Psoas muscle (tissue), 8 donors: ENCODE measurements around the gene NUDC. TPM values are rescaled to one million over a fixed set of nuclear protein-coding genes. Genes with fewer than 3 reads are reported as not detected.

Source experiments
- ATAC-seq, 4 donors: fragments of 200-7000 bp; cut with Tn5 transposase; one replicate each; pipeline ENCODE4 v1.9.1; 2020; ENCODE audit warnings: moderate library complexity in 3 of 4, mild to moderate bottlenecking in 2 of 4
- DNase-seq, 2 donors: peaks; one replicate each; pipeline ENCODE4 v3.0.0-alpha.2; 2020
- H3K27ac ChIP-seq: fragments of 200-600 bp; one replicate; pipeline ENCODE4 v1.8.0; 2022
- H3K27me3 ChIP-seq, 3 donors: fragments of 200-600 bp in 1 of 3; one replicate each; pipeline versions ENCODE4 v1.6.1 to v1.8.0; 2013 to 2022; ENCODE audit warnings: low read length in 2 of 3, mild to moderate bottlenecking in 2 of 3, moderate library complexity in 1 of 3; ENCODE audit not compliant: insufficient read depth in 3 of 3
- H3K36me3 ChIP-seq, 2 donors: fragments of 200-600 bp in 1 of 2; one replicate each; pipeline versions ENCODE4 v1.6.1 to v1.8.0; 2013 to 2022; ENCODE audit warnings: low read depth in 1 of 2, mild to moderate bottlenecking in 1 of 2, moderate library complexity in 1 of 2; ENCODE audit not compliant: insufficient read depth in 1 of 2
- H3K4me1 ChIP-seq: fragments of 200-600 bp; one replicate; pipeline ENCODE4 v1.8.0; 2022
- H3K4me3 ChIP-seq: fragments of 200-600 bp; one replicate; pipeline ENCODE4 v1.8.0; 2022; ENCODE audit warnings: mild to moderate bottlenecking
- H3K9me3 ChIP-seq: fragments of 200-600 bp; one replicate; pipeline ENCODE4 v1.8.0; 2022
- WGBS, 3 donors: extraction: QIAGEN DNeasy Blood & Tissue Kit; methylation state at CpG; one replicate each; pipeline versions ENCODE4 v1.1.6 to v1.1.7; 2013; 5-methylcytosine and 5-hydroxymethylcytosine counted together
- intact Hi-C, 2 donors: fragments of 100-400 bp; cut with DNase I; formaldehyde crosslinking; loops; one replicate each; pipeline versions ENCODE4 v1.11.0 to v1.14.2; 2022
- polyA plus RNA-seq, 3 donors: library from polyadenylated mRNA; stranded (reverse); fragments of 200-250 nt; gene quantifications; one replicate each; pipeline ENCODE4 v1.2.3, GENCODE V29; 2013
- total RNA-seq, 4 donors: library from RNA; stranded (reverse); fragmentation: NEBNext Ultra II Directional in 2 of 4; extraction: Animal tissue kit (Norgen Biotek cat#: 25700) in 2 of 4; gene quantifications; one replicate each; pipeline versions ENCODE4 v1.2.1 to v1.2.4, GENCODE V29; 2021 to 2023
- TF ChIP-seq, protein P1 (sequence below): fragments of 200-600 bp; IDR thresholded peaks from one replicate; pipeline ENCODE4 v1.8.0; 2022; ENCODE audit warnings: antibody characterized with exemption
- donor health status: healthy with polysubstance abuse.
- donor health status: DM: no; HTN: no; CAD: no; lungs with moderate emphysema.
- donor health status: Bipolar disorder and iron deficiency.
- donor health status: healthy.
- donor health status: DM: yes; HTN: yes; CAD: no.
- donor health status: DM: no; HTN: no; CAD: no.
- donor health status: DM: no; HTN: no; CAD: no.
- donor health status: DM: yes; HTN: yes; CAD: no.

The NUDC gene
- total and polyA plus RNA-seq, 7 donors: 55.7 to 105 (median 65.5) TPM

DNA sequence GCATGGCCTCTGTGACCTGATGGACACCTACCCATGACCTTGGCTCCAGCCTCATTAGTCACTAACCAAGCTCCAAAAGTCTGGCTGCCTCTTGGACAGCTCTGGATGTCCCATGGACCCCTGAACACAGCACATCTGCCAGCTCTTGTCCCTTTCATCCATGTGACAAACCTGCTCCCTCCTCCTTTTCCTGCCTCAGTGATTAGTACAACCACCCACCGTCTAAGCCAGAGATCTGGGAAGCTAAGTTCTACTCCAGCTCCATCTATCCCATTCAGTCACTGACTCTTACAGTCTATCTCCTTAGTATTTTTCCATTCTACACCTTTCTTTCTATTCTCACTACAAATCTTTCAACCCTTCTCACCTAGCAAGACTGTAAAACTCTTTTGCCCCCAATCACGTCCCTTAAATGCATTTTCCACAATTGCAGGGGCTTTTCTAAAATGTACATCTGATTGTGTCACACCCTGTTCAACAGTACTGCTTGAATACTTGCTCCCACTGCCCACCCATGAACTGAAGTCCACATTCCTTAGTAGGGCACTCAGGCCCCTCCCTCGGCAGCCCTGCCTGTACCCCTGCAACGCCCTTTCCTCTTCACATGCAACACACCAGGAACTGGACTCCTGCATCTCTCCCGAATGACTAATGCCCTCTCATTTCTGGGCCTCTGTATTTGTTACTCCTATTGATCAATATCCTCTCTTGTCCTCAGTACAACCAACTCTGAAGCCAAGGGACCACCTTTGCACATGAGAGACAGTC, 38.7 kb upstream of the NUDC start:
- no peak overlapping the region for H3K27ac ChIP-seq
- DNase-seq (no peak), ATAC-seq (no peak)
- intact Hi-C loops: no loop called here
- H3K27me3 ChIP-seq: no peaks in the 10 kb centered on the region
- TF ChIP-seq, protein P1, sequence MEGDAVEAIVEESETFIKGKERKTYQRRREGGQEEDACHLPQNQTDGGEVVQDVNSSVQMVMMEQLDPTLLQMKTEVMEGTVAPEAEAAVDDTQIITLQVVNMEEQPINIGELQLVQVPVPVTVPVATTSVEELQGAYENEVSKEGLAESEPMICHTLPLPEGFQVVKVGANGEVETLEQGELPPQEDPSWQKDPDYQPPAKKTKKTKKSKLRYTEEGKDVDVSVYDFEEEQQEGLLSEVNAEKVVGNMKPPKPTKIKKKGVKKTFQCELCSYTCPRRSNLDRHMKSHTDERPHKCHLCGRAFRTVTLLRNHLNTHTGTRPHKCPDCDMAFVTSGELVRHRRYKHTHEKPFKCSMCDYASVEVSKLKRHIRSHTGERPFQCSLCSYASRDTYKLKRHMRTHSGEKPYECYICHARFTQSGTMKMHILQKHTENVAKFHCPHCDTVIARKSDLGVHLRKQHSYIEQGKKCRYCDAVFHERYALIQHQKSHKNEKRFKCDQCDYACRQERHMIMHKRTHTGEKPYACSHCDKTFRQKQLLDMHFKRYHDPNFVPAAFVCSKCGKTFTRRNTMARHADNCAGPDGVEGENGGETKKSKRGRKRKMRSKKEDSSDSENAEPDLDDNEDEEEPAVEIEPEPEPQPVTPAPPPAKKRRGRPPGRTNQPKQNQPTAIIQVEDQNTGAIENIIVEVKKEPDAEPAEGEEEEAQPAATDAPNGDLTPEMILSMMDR: no peak
- no peaks in the 10 kb centered on the region for H3K9me3 ChIP-seq
- H3K4me3 ChIP-seq: no peak overlapping the region
- H3K4me1 ChIP-seq: no peaks in the 10 kb centered on the region
- H3K36me3 ChIP-seq: peaks cover 24 to 99% of the 10 kb centered on the region in 2 donors
- 88 to 90% (median 89%) methylated on average over 5 of the region's 5 CpGs for WGBS, 3 donors

DNA sequence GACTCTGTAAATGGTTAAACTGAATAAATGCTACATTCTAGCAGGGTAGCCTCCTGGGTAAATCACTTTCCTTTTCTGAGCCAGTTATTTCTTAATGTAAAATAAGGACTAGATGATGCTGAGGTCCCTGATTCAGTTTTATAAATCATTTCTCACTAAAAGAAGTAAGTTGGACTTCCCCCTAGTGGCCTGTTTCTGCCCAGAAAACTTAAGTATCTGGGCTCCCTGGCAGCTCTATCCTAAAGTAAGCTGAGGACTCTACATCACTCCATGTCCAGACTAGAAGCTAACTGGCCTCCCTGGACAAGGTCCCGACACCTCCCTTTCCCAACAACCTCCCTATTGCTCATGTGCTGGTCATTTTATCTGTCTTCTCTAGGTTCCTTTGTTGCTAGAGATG, 34.4 kb upstream of the NUDC start:
- intact Hi-C loops: no loop called here
- H3K4me1 ChIP-seq: peaks cover 14% of the 10 kb centered on the region
- DNase-seq (no peak), ATAC-seq (no peak)
- no peaks in the 10 kb centered on the region for H3K9me3 ChIP-seq
- no peaks in the 10 kb centered on the region for H3K27me3 ChIP-seq
- WGBS, 3 donors: 71 to 100% (median 95%) methylated on average over 1 of the region's 1 CpG
- no peak overlapping the region for H3K27ac ChIP-seq
- TF ChIP-seq, protein P1: peak; percentile 19
- peaks cover 20 to 80% of the 10 kb centered on the region in 2 donors for H3K36me3 ChIP-seq
- no peak overlapping the region for H3K4me3 ChIP-seq

DNA sequence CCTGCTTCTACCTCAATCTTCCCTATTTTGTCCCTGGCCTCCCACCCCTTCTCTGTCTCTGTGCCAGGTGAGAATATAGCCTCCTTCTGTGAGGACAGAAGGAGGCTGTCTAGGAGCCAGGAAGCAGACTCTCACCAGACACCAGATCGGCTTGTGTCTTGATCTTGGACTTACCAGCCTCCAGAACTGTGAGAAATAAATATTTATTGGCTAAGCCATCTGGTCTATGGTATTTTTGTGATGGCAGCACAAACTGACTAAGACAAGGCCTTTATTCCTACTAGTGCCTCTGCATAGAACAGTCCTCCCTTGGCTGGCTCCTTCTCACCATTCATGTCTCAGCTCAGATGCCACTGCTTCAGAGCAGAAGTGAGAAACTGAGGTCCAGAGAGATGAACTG, 33.3 kb upstream of the NUDC start:
- Histone ChIP-seq H3K4me1 (peaks cover 14% of the 10 kb centered on the region), H3K36me3 (peaks cover 17 to 80% of the 10 kb centered on the region in 2 donors), H3K27me3 (no peaks in the 10 kb centered on the region), H3K4me3 (no peak overlapping the region), H3K9me3 (no peaks in the 10 kb centered on the region), H3K27ac (no peak overlapping the region)
- 86 to 95% (median 90%) methylated on average over 1 of the region's 1 CpG for WGBS, 3 donors
- intact Hi-C loops: no loop called here
- TF ChIP-seq, protein P1: no peak
- no peak for DNase-seq
- no peak for ATAC-seq

DNA sequence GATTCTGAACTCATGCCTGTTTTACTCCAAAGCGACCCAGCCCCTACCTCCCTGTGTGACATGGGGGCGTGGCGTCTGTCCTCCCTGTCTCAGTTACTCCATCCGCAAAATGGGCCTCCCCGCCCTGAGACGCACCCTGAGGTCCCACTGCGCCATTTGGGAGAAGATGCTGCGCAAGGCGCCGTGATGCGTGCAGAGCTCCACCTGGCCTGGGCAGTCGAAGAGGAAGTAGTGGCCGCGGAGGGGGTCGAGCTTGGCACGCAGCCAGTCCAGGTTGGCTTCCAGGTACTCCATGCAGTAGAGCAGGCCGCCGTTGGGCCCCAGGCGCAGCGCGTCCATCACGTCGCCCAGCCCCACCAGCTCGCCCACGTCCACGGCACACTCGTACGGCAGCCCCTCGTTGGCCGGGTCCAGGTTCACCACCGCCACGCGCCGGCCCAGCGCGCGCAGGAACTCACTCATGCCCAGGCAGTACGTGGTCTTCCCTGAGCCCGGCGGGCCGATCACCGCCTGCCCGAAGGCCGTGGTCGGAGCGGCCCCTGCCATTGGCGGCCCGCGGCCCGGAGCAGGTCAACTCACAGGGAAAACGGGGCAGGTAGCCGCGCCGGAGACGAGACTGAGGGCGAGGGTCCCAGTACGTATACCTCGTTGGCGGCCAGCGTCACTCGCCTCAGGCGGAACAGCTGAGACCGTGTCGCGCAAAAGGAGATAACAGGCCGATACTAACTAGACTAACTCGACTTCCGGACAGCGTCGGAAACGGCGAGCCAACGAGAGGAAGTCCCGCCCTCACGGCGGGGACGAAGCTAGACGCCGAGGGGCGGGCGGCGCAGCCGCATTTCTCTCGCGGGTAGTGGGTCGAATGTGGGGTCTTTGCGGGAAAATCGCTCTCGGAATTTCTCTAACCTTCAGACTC, 31.7 kb upstream of the NUDC start, which contains the start of gene GPN2:
Gene GPN2 (minus strand): TSS at position 733 of the 916 bp plus-strand sequence. CDS start 187 bp downstream, at position 546.
- Histone ChIP-seq H3K4me3 (peak within 1 kb of the TSS; percentile 96), H3K36me3 (peaks cover 13 to 80% of the 10 kb centered on the region in 2 donors), H3K4me1 (peaks cover 14% of the 10 kb centered on the region), H3K27me3 (no peaks in the 10 kb centered on the region), H3K27ac (peak within 1 kb of the TSS; percentile 94), H3K9me3 (no peaks in the 10 kb centered on the region)
- TF ChIP-seq, protein P1: no peak
- DNase-seq (peak; percentile 78 to 88), ATAC-seq (peak; percentile 91 to 96 (median 94))
- 1 to 2% (median 2%) methylated on average over 85 to 89 of the region's 89 CpGs for WGBS, 3 donors
- intact Hi-C loops: loop anchor here in 1 of 2 donors (5.0 kb wide), 1 partner anchor 38 kb away; no protein-coding TSS in a partner anchor
